HepG2 (cell line): Measurements from ENCODE around the gene GPRC5B. TPM values are rescaled to one million over a fixed set of nuclear protein-coding genes. Genes with fewer than 3 reads are reported as not detected.

Experiments
- ATAC-seq: fragments of 200-7000 bp; cut with Tn5 transposase; 3 replicates; pipeline ENCODE4 v1.9.1; 2020; ENCODE audit warnings: mild to moderate bottlenecking, moderate library complexity
- BruUV-seq: library from RNA; stranded (reverse); fragments of 400-500 nt; replicated peaks from 2 replicates; lab custom pipeline; 2021; lab: Mats Ljungman, UMichigan
- CTCF ChIA-PET: fragments of 300-600 bp; formaldehyde crosslinking; extraction: SDS; loops from one replicate; lab custom pipeline; 2021; ENCODE audit warnings: low total read pairs, inconsistent platforms, low intra/inter-chr PET ratio; lab: Yijun Ruan, JAX
- POLR2A ChIA-PET: fragments of 350-600 bp; sonication (Branson Sonifier 250); formaldehyde crosslinking; loops from one replicate; lab custom pipeline; 2020; ENCODE audit warnings: antibody characterized with exemption, inconsistent platforms; lab: Yijun Ruan, JAX
- DNase-seq: peaks from one replicate; pipeline ENCODE4 v3.0.0-alpha.2; 2015; ENCODE audit warnings: low spot score
- FAIRE-seq: peaks from 3 replicates; lab custom pipeline; 2011; peaks lifted over from hg19 to GRCh38; lab: Jason Lieb, UNC
- H2AFZ ChIP-seq: one replicate; pipeline ENCODE4 v1.6.1; 2011; ENCODE audit warnings: low read length, inconsistent platforms
- H3K27ac ChIP-seq: fragments of 300-600 bp; 3 replicates; pipeline ENCODE4 v1.8.0; 2011; ENCODE audit warnings: mixed run types, mild to moderate bottlenecking, mixed read lengths, low read length, inconsistent platforms; ENCODE audit not compliant: insufficient read depth; ENCODE audit errors: extremely low read length
- H3K27me3 ChIP-seq, 2 experiments: fragments of 200-600 bp in 1 of 2; 2 replicates in 1 of 2; 3 replicates in 1 of 2; pipeline versions ENCODE4 v1.6.0 to v1.8.0; 2011; ENCODE audit warnings: low read length in 2 of 2, mild to moderate bottlenecking in 2 of 2, moderate library complexity in 2 of 2, inconsistent platforms in 1 of 2; ENCODE audit not compliant: insufficient read depth in 2 of 2, control insufficient read depth in 1 of 2
- H3K36me3 ChIP-seq, 2 experiments: fragments of 200-600 bp in 1 of 2; replicated peaks in 1 of 2; 2 replicates in 1 of 2; 3 replicates in 1 of 2; pipeline versions ENCODE4 v1.5.1 to v1.8.0; 2011; ENCODE audit warnings: low read length in 2 of 2, inconsistent platforms in 1 of 2; ENCODE audit not compliant: insufficient read depth in 2 of 2, control insufficient read depth in 1 of 2
- H3K4me1 ChIP-seq: 2 replicates; pipeline ENCODE4 v1.5.1; 2012; ENCODE audit warnings: low read length, inconsistent platforms; ENCODE audit not compliant: insufficient read depth
- H3K4me2 ChIP-seq: 2 replicates; pipeline ENCODE4 v1.6.0; 2011; ENCODE audit warnings: low read depth, low read length, inconsistent platforms
- H3K4me3 ChIP-seq, 3 experiments: fragments of 200-600 bp in 1 of 3; sonication (generic), shearing (Covaris generic) in 1 of 3; replicated peaks in 1 of 3; 2 replicates each; pipeline ENCODE4 v1.5.1; 2011 to 2016; ENCODE audit warnings: low read length in 3 of 3, inconsistent platforms in 2 of 3, low read depth in 2 of 3, mild to moderate bottlenecking in 2 of 3, control low read depth in 1 of 3, mixed read lengths in 1 of 3; ENCODE audit not compliant: insufficient read depth in 1 of 3
- H3K79me2 ChIP-seq: one replicate; pipeline ENCODE4 v1.6.1; 2011; ENCODE audit warnings: low read length, inconsistent platforms; ENCODE audit not compliant: insufficient read depth
- H3K9ac ChIP-seq: 2 replicates; pipeline ENCODE4 v1.6.0; 2011; ENCODE audit warnings: mild to moderate bottlenecking, low read depth, low read length, inconsistent platforms; ENCODE audit not compliant: insufficient read depth
- H3K9me3 ChIP-seq: 2 replicates; pipeline ENCODE4 v1.5.1; 2012; ENCODE audit warnings: mild to moderate bottlenecking, low read length
- H4K20me1 ChIP-seq: 2 replicates; pipeline ENCODE4 v1.6.0; 2011; ENCODE audit warnings: inconsistent platforms, mild to moderate bottlenecking, low read length, moderate library complexity; ENCODE audit not compliant: insufficient read depth
- ATF3 ChIP-seq: sonication (generic); formaldehyde crosslinking; IDR thresholded peaks from 2 replicates; pipeline ENCODE4 v1.4.0; 2020; ENCODE audit warnings: missing genetic modification reagents
- BHLHE40 ChIP-seq: IDR thresholded peaks from 2 replicates; pipeline ENCODE4 v1.6.1; 2011; ENCODE audit warnings: low read length, improper control_type of control experiment
- ERF ChIP-seq: IDR thresholded peaks from 2 replicates; pipeline ENCODE4 v1.6.1; 2018; ENCODE audit warnings: missing biosample characterization, missing genetic modification reagents
- ETV5 ChIP-seq: IDR thresholded peaks from 2 replicates; pipeline ENCODE4 v1.6.1; 2018; ENCODE audit warnings: missing biosample characterization, missing genetic modification reagents, inconsistent platforms, borderline replicate concordance
- FOSL2 ChIP-seq: sonication (generic); formaldehyde crosslinking; IDR thresholded peaks from 2 replicates; pipeline ENCODE4 v1.4.0; 2020; ENCODE audit warnings: missing genetic modification reagents
- GATAD1 ChIP-seq: IDR thresholded peaks from 2 replicates; pipeline ENCODE4 v1.6.1; 2016; ENCODE audit warnings: missing genetic modification reagents, missing compliant biosample characterization
- GLI4 ChIP-seq: sonication (generic); formaldehyde crosslinking; IDR thresholded peaks from 2 replicates; pipeline ENCODE4 v1.5.1; 2020; ENCODE audit warnings: missing genetic modification reagents, mild to moderate bottlenecking, moderate library complexity, borderline replicate concordance
- HNF4G ChIP-seq, 2 experiments: sonication (generic) in 1 of 2; formaldehyde crosslinking in 1 of 2; IDR thresholded peaks; 2 replicates each; pipeline versions ENCODE4 v1.4.0 to v1.6.1; 2011 to 2020; ENCODE audit warnings: borderline replicate concordance in 2 of 2, low read depth in 2 of 2, mild to moderate bottlenecking in 2 of 2, low read length in 1 of 2, missing genetic modification reagents in 1 of 2, moderate library complexity in 1 of 2
- KLF16 ChIP-seq, 2 experiments: sonication (generic) in 1 of 2; formaldehyde crosslinking in 1 of 2; IDR thresholded peaks; 2 replicates each; pipeline versions ENCODE4 v1.6.1 to v1.8.0; 2016 to 2023; ENCODE audit warnings: missing genetic modification reagents in 2 of 2, missing compliant biosample characterization in 1 of 2
- KMT2B ChIP-seq: IDR thresholded peaks from 2 replicates; pipeline ENCODE4 v1.6.1; 2016; ENCODE audit warnings: missing genetic modification reagents, missing compliant biosample characterization
- MAFF ChIP-seq: IDR thresholded peaks from 2 replicates; pipeline ENCODE4 v1.6.1; 2011; ENCODE audit warnings: low read depth, low read length, improper control_type of control experiment
- TCF7L2 ChIP-seq: IDR thresholded peaks from 2 replicates; pipeline ENCODE4 v1.6.1; 2011; ENCODE audit warnings: mild to moderate bottlenecking, low read depth, low read length, moderate library complexity
- TEF ChIP-seq: sonication (generic); formaldehyde crosslinking; IDR thresholded peaks from 2 replicates; pipeline ENCODE4 v1.5.0; 2020; ENCODE audit warnings: missing genetic modification reagents
- TFDP2 ChIP-seq: sonication (generic); formaldehyde crosslinking; IDR thresholded peaks from 2 replicates; pipeline ENCODE4 v1.4.0; 2020; ENCODE audit warnings: missing genetic modification reagents
- THYN1 ChIP-seq: sonication (generic); formaldehyde crosslinking; IDR thresholded peaks from 2 replicates; pipeline ENCODE4 v1.8.1; 2023; ENCODE audit warnings: low read depth, mild to moderate bottlenecking, moderate library complexity, missing genetic modification reagents, borderline replicate concordance
- ZNF12 ChIP-seq: sonication (generic); formaldehyde crosslinking; IDR thresholded peaks from 2 replicates; pipeline ENCODE4 v1.5.0; 2020; ENCODE audit warnings: missing genetic modification reagents
- ZNF382 ChIP-seq: sonication (generic); formaldehyde crosslinking; IDR thresholded peaks from 2 replicates; pipeline ENCODE4 v1.5.0; 2020; ENCODE audit warnings: missing genetic modification reagents, mild to moderate bottlenecking, borderline replicate concordance
- ZNF607 ChIP-seq: sonication (generic); formaldehyde crosslinking; IDR thresholded peaks from 2 replicates; pipeline ENCODE4 v1.5.1; 2020; ENCODE audit warnings: missing genetic modification reagents, mild to moderate bottlenecking, borderline replicate concordance
- ZNF614 ChIP-seq: IDR thresholded peaks from 2 replicates; pipeline ENCODE4 v1.6.1; 2018; ENCODE audit warnings: missing biosample characterization, missing genetic modification reagents, inconsistent platforms, borderline replicate concordance
- ZNF629 ChIP-seq: sonication (generic); formaldehyde crosslinking; conservative IDR thresholded peaks from 2 replicates; pipeline ENCODE4 v1.5.0; 2020; ENCODE audit warnings: missing genetic modification reagents
- ZNF75D ChIP-seq: sonication (generic); formaldehyde crosslinking; IDR thresholded peaks from 2 replicates; pipeline ENCODE4 v1.8.1; 2023; ENCODE audit warnings: missing genetic modification reagents, mild to moderate bottlenecking, borderline replicate concordance
- ZSCAN22 ChIP-seq: sonication (generic); formaldehyde crosslinking; IDR thresholded peaks from 2 replicates; pipeline ENCODE4 v1.4.0; 2020; ENCODE audit warnings: mild to moderate bottlenecking, missing genetic modification reagents
- WGBS: methylation state at CpG from one replicate; pipeline ENCODE4 v1.1.6; 2017; ENCODE audit warnings: low lambda C conversion rate; 5-methylcytosine and 5-hydroxymethylcytosine counted together
- in situ Hi-C: cut with HindIII; loops from 2 replicates; pipeline ENCODE4 v1.10.0; 2017; ENCODE audit warnings: low pct_unique_long_range_greater_than_20kb; ENCODE audit not compliant: extremely low pct_ligation_motif_present
- intact Hi-C: fragments of 100-400 bp; cut with micrococcal nuclease; formaldehyde crosslinking; loops from one replicate; pipeline ENCODE4 v1.10.0; 2022; ENCODE audit not compliant: unreplicated experiment
- polyA plus RNA-seq, 8 experiments: library from polyadenylated mRNA; depleted of rRNA in 3 of 8; stranded (reverse) in 7 of 8; unstranded in 1 of 8; fragments of >200 nt; fragmentation: Illumina TruSeq in 4 of 8; extraction: Trizol in 4 of 8; gene quantifications; 2 replicates each; pipeline versions ENCODE4 v1.2.1 to v1.2.3, GENCODE V29; 2011 to 2016; ENCODE audit warnings: low read depth in 4 of 8, missing spikeins in 1 of 8, mixed read lengths in 1 of 8; ENCODE audit not compliant: insufficient read depth in 1 of 8
- total RNA-seq, 5 experiments: library from RNA; depleted of rRNA; stranded (reverse); fragments of >200 nt; fragmentation: Illumina TruSeq; extraction: Trizol; gene quantifications; 2 replicates each; pipeline ENCODE4 v1.2.3, GENCODE V29; 2016; ENCODE audit warnings: low read depth in 1 of 5

Gene GPRC5B
- total and polyA plus RNA-seq, 2 of the 13 experiments (the other 11 are each of a cell fraction or from before 2014, with no cell fraction given): 0.46 to 0.53 TPM

- Histone ChIP-seq H3K36me3 (no peaks in the 10 kb centered on the region), H3K79me2 (no peaks in the 10 kb centered on the region), H3K4me2 (peak overlapping the region; percentile 13; the same call in 1 of the 2 replicates), H3K4me1 (peaks cover 30% of the 10 kb centered on the region), H3K27me3 (peaks cover 0 to 4% of the 10 kb centered on the region in 2 experiments; a peak in 1 of 5 replicates), H2AFZ (no peak overlapping the region), H3K9me3 (peaks cover 6% of the 10 kb centered on the region), H3K4me3 (no peak overlapping the region), H4K20me1 (no peaks in the 10 kb centered on the region), H3K27ac (peak overlapping the region; percentile 61), H3K9ac (no peak overlapping the region)
- FAIRE-seq (peak; percentile 88), DNase-seq (peak; percentile 96), ATAC-seq (peak; percentile 81)
- 54% methylated on average over 8 of the region's 8 CpGs for WGBS
- ChIA-PET CTCF (no interaction called here), POLR2A (no interaction called here)
- in situ Hi-C loops: no loop called here
- BruUV-seq: no TSS peak
- intact Hi-C loops: no loop called here
- peak; percentile 87 for TF ChIP-seq ATF3
- 0 out of 2 replicates have a peak, but pooled peaks have one; percentile 26 for TF ChIP-seq GATAD1 (CRISPR knock-in tag)
- TF ChIP-seq KLF16 (CRISPR knock-in tag; IDR thresholded peaks at IDR 0.05): 0 out of 4 replicates have a peak, but pooled peaks of 1 of the 2 experiments have one; percentile 45
- peak; percentile 70 for TF ChIP-seq ZNF629
- TF ChIP-seq TFDP2 (CRISPR knock-in tag): 0 out of 2 replicates have a peak, but pooled peaks have one; percentile 15
- peak; percentile 88 for TF ChIP-seq BHLHE40
- TF ChIP-seq ZSCAN22 (CRISPR knock-in tag): no peak
- TF ChIP-seq TEF (CRISPR knock-in tag): 0 out of 2 replicates have a peak, but pooled peaks have one; percentile 19
- peak; percentile 76; the same call in 1 of the 2 replicates for TF ChIP-seq GLI4 (CRISPR knock-in tag)
- no peak for TF ChIP-seq KMT2B (CRISPR knock-in tag)
- no peak for TF ChIP-seq ZNF382 (CRISPR knock-in tag)
- TF ChIP-seq ZNF12 (CRISPR knock-in tag): peak; percentile 52; the same call in 1 of the 2 replicates
- 0 out of 2 replicates have a peak, but pooled peaks have one; percentile 8 for TF ChIP-seq ZNF607 (CRISPR knock-in tag)
- TF ChIP-seq MAFF: peak; percentile 98
- peak; percentile 58 for TF ChIP-seq ERF (CRISPR knock-in tag)
- TF ChIP-seq ETV5 (CRISPR knock-in tag): peak; percentile 66; the same call in 1 of the 2 replicates
- no peak; the same call in 1 of the 2 replicates for TF ChIP-seq ZNF614
- peak; percentile 80 for TF ChIP-seq TCF7L2
- TF ChIP-seq THYN1 (CRISPR knock-in tag): no peak
- TF ChIP-seq HNF4G (IDR thresholded peaks at IDR 0.05; ENCODE audit: borderline replicate concordance, low read depth, low read length): peak; percentile 76; the same call in 1 of the 2 replicates
- TF ChIP-seq HNF4G (CRISPR knock-in tag; IDR thresholded peaks at IDR 0.05; ENCODE audit: borderline replicate concordance, low read depth): no peak
- TF ChIP-seq ZNF75D (CRISPR knock-in tag): no peak
- peak; percentile 97 for TF ChIP-seq FOSL2 (CRISPR knock-in tag)
Measured at GRCh38 chr16:19926449-19927390, 42.1 kb upstream of the GPRC5B start.
